ENCODE measurements around the gene RAC2.

RAC2 gene

DNA sequence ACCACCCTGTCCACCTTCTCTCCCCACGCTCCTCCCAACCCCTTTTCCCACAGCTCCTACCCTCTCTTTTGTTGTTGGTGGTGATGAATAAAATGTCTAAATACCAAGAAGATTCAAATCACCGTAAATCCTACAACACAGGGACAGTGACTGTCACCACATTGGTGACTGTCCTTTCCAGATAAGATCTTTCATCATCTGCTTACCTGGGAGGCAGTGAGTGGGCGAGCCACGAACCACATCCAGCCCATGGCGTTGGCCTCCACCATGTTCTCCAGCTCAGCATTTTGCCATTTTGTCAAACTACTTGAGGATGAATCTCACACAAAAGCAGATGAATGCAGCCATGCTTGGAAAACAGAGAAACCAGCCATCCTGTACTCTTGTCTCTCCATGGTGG is 31.6 kb upstream of the RAC2 start:
- no peak overlapping the region for H3K4me3 ChIP-seq (ENCODE audit: low read depth, low read length)
- no peaks in the 10 kb centered on the region for H3K27me3 ChIP-seq (ENCODE audit: insufficient read depth, low read length)
- H3K27ac ChIP-seq (ENCODE audit: low read depth, low read length), result no peak overlapping the region
- no peak overlapping the region for H2AFZ ChIP-seq (ENCODE audit: low read length, unreplicated experiment)
- H3K4me1 ChIP-seq (ENCODE audit: control insufficient read depth, insufficient read depth, low read length, unreplicated experiment), result peaks cover 4% of the 10 kb centered on the region
- H3K36me3 ChIP-seq (ENCODE audit: insufficient read depth, low read length), result no peaks in the 10 kb centered on the region
- no peaks in the 10 kb centered on the region for H3K79me2 ChIP-seq (ENCODE audit: control insufficient read depth, insufficient read depth, low read length, unreplicated experiment)

DNA sequence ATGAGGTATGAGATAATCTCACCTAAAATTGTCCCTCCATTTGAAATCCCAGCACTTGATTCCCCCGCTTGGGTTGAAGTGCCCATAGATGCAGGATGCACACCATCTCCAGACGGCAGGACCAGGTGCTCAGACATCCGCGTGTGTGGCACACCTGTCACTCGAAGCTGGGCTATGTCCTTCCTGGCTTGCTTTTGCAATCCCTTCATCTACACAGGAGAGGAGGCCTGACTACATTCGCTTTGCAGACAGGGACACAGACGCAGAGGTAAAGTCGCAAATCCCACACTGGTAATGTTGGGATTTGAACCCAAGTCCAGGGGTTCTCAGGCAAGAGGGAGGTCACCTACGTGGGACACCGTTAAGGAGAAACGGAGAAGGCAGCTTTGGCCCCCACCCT is 31.1 kb upstream of the RAC2 start:
- H3K79me2 ChIP-seq (ENCODE audit: control insufficient read depth, insufficient read depth, low read length, unreplicated experiment), result no peaks in the 10 kb centered on the region
- peaks cover 4% of the 10 kb centered on the region for H3K4me1 ChIP-seq (ENCODE audit: control insufficient read depth, insufficient read depth, low read length, unreplicated experiment)
- H3K36me3 ChIP-seq (ENCODE audit: insufficient read depth, low read length), result no peaks in the 10 kb centered on the region
- no peak overlapping the region for H3K4me3 ChIP-seq (ENCODE audit: low read depth, low read length)
- no peak overlapping the region for H3K27ac ChIP-seq (ENCODE audit: low read depth, low read length)
- no peak overlapping the region for H2AFZ ChIP-seq (ENCODE audit: low read length, unreplicated experiment)
- H3K27me3 ChIP-seq (ENCODE audit: insufficient read depth, low read length), result no peaks in the 10 kb centered on the region

DNA sequence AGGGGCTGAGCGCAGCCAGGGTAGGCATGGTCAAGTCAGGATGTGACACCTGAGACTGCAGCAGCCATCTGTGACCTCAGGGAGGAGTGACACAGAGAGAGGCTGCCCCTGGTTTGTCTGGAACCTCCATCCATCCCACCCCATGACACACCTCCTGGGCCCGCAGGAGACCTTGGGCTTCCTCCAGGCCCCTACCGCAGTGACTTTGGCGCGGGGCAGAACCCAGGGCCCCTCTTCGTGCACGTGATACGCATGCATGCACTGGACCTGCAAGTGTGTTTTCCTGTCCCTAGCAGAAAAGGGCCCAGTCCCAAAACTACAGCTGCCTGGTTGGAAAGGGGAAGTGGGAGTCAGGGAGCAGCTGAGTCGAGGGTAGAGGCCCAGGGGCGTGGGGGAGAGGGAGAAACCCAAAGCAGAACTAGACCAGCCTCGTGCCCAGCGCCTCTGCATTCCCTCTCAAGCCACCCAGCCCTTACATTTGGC is 30.4 kb upstream of the RAC2 start:
- no peaks in the 10 kb centered on the region for H3K36me3 ChIP-seq (ENCODE audit: insufficient read depth, low read length)
- H2AFZ ChIP-seq (ENCODE audit: low read length, unreplicated experiment), result no peak overlapping the region
- no peak overlapping the region for H3K27ac ChIP-seq (ENCODE audit: low read depth, low read length)
- peaks cover 4% of the 10 kb centered on the region for H3K4me1 ChIP-seq (ENCODE audit: control insufficient read depth, insufficient read depth, low read length, unreplicated experiment)
- H3K4me3 ChIP-seq (ENCODE audit: low read depth, low read length), result no peak overlapping the region
- no peaks in the 10 kb centered on the region for H3K79me2 ChIP-seq (ENCODE audit: control insufficient read depth, insufficient read depth, low read length, unreplicated experiment)
- H3K27me3 ChIP-seq (ENCODE audit: insufficient read depth, low read length), result no peaks in the 10 kb centered on the region

DNA sequence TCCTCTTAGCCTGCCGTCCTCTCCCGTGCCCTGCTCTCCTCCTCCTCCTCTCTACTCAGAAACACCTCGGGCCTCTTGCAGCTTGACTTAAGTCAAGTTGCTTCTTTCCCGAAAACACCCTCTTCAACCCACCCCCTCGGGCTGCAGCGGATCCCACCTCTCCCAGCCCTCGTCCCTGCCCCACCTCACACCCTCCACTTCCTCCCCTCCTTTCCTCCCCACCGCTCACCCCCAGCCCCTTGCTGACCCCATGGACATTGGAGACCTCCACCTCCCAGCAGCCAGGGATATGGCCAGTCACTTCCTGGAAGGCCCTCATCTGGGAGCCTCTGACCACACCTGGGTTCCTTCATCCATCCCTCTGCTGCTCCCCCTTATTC is 29.8 kb upstream of the RAC2 start:
- peaks cover 4% of the 10 kb centered on the region for H3K4me1 ChIP-seq (ENCODE audit: control insufficient read depth, insufficient read depth, low read length, unreplicated experiment)
- no peak overlapping the region for H3K4me3 ChIP-seq (ENCODE audit: low read depth, low read length)
- no peaks in the 10 kb centered on the region for H3K36me3 ChIP-seq (ENCODE audit: insufficient read depth, low read length)
- H3K79me2 ChIP-seq (ENCODE audit: control insufficient read depth, insufficient read depth, low read length, unreplicated experiment), result no peaks in the 10 kb centered on the region
- H2AFZ ChIP-seq (ENCODE audit: low read length, unreplicated experiment), result no peak overlapping the region
- H3K27ac ChIP-seq (ENCODE audit: low read depth, low read length), result no peak overlapping the region
- no peaks in the 10 kb centered on the region for H3K27me3 ChIP-seq (ENCODE audit: insufficient read depth, low read length)

DNA sequence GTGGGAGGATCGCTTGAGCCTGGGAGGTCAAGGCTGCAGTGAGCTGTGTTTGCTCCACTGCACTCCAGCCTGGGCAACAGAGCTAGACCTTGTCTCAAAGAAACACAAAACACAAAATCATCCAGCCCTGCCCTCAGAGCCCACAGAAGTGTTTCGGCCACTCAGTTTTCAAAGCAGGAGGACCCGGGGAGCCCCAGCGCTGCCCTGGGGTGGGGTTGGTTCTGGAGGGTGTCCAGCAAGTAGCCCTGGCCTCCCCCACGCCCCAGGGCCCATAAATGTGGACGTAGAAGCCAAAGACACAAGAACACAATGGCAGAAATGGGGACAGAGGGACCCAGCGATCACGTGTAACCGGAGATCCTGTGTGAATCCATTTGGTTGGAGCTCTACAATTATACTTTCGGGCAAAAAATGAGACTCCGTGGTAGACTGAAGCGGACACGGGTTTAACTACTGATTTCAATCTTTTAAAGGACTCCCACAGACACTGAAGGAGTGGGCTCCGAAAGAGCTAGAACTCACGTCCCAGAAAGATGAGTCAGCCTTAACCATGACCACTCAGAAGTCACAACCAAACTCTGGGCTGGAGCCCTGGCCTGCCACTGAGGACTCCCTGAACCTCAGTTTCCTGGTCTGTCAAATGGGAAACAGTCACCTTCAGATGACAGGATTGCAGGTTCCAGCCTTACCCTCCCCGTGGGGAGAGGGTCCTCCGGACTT is 29.2 kb upstream of the RAC2 start:
- no peak overlapping the region for H2AFZ ChIP-seq (ENCODE audit: low read length, unreplicated experiment)
- no peaks in the 10 kb centered on the region for H3K79me2 ChIP-seq (ENCODE audit: control insufficient read depth, insufficient read depth, low read length, unreplicated experiment)
- H3K4me1 ChIP-seq (ENCODE audit: control insufficient read depth, insufficient read depth, low read length, unreplicated experiment), result peaks cover 4% of the 10 kb centered on the region
- H3K27me3 ChIP-seq (ENCODE audit: insufficient read depth, low read length), result no peaks in the 10 kb centered on the region
- peak overlapping the region; percentile 54 for H3K27ac ChIP-seq (ENCODE audit: low read depth, low read length)
- H3K36me3 ChIP-seq (ENCODE audit: insufficient read depth, low read length), result no peaks in the 10 kb centered on the region
- H3K4me3 ChIP-seq (ENCODE audit: low read depth, low read length), result no peak overlapping the region

DNA sequence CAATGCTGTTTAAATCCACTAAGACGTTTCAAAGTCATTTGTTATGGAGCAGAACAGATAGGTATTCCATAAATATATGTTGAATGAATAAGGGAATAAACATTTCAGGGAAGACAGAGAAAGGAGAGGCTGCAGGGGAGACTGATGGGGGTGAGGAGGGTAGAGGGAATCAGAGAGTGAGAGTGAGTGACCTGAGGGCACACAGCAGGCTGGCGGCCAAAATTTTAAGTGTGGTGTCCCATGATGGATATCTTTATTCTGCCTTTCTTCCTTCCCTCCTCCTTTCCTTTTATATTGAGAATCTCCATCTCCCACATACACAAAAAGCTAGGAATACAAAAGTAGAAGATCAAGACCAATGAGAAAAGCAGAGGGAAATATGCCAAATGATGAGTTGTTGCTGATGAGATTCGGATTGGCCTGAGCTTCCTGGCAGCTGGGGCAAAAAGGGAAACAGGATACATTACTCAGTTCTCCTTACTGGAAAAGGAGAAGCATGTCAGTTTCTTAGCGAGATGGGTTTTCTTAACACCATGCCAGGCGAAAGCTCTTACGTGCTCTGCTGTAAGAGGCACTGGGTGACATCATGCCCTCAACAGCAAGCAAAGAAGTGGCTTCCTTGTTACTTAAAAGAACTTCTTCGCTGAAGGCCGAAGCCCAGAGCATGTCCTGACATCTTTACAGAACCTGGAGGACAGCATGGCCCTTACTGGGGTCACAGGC is 27.0 kb upstream of the RAC2 start:
- Histone ChIP-seq H3K27ac (ENCODE audit: low read depth, low read length) (no peak overlapping the region; the same call in 1 of the 2 replicates), H2AFZ (ENCODE audit: low read length, unreplicated experiment) (no peak overlapping the region), H3K4me3 (ENCODE audit: low read depth, low read length) (no peak overlapping the region), H3K27me3 (ENCODE audit: insufficient read depth, low read length) (no peaks in the 10 kb centered on the region), H3K79me2 (ENCODE audit: control insufficient read depth, insufficient read depth, low read length, unreplicated experiment) (no peaks in the 10 kb centered on the region), H3K4me1 (ENCODE audit: control insufficient read depth, insufficient read depth, low read length, unreplicated experiment) (peaks cover 14% of the 10 kb centered on the region), H3K36me3 (ENCODE audit: insufficient read depth, low read length) (no peaks in the 10 kb centered on the region)

DNA sequence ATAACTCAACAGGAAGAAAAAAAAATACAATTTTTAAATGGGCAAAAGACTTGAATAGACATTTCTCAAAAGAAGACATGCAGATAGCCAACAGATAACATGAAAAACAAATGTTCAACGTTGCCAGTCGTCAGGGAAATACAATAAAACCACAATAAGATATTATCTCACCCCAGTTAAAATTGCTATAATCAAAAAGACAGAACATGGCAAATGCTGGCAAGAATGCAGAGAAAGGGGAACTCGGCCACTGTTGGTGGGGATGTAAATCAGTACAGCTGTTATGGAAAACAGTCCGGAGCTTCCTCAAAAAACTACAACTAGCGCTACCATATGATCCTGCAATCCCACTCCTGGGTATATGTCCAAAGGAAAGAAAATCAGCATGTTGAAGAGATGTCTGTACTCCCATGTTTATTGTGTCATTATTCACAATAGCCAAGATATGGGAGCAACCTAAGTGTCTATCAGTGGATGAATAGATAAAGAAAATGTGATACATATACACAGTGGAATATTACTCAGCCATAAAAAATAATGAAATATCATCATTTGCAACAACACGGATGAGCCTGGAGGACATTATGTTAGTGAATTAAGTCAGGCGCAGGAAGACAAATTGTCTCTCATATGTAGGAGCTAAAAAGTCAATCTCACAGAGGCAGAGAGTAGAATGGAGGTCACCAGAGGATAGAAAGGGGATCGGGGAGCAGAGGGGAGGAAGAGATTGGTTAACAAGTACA is 26.0 kb upstream of the RAC2 start:
- Histone ChIP-seq H3K27me3 (ENCODE audit: insufficient read depth, low read length) (no peaks in the 10 kb centered on the region), H2AFZ (ENCODE audit: low read length, unreplicated experiment) (no peak overlapping the region), H3K4me3 (ENCODE audit: low read depth, low read length) (no peak overlapping the region), H3K36me3 (ENCODE audit: insufficient read depth, low read length) (no peaks in the 10 kb centered on the region), H3K4me1 (ENCODE audit: control insufficient read depth, insufficient read depth, low read length, unreplicated experiment) (peaks cover 14% of the 10 kb centered on the region), H3K79me2 (ENCODE audit: control insufficient read depth, insufficient read depth, low read length, unreplicated experiment) (no peaks in the 10 kb centered on the region), H3K27ac (ENCODE audit: low read depth, low read length) (no peak overlapping the region)

DNA sequence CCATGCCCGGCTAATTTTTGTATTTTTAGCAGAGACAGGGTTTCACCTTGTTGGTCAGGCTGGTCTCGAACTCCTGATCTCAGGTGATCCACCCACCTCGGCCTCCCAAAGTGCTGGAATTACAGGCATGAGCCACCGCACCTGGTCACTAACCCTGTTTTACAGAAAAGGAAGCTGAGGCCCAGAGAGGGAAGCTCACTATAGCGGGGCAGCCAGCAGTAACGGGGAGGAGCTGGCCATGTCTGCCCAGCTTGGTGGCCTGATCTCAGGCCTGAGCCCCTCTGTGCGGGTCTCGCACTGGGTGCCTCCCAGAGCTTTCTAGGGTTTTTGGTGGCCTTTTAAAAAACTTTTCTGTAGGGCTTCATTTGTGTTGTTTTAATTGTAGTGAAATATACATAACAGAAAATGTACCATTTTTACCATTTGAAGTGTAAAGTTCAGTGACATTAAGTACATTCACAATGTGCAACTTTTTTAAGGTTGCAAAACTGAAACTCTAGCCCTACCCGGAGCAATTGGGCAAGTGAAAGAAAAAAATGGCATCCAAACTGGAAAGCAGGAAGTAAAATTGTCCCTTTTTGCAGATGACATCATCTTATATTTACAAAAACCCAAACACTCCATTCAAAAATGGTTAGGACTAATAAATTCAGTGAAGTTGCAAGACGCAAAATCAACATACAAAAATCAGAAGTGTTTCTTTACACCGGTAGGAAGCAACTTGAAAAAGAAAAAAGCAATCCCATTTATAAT is 23.8 kb upstream of the RAC2 start:
- no peaks in the 10 kb centered on the region for H3K36me3 ChIP-seq (ENCODE audit: insufficient read depth, low read length)
- H3K27ac ChIP-seq (ENCODE audit: low read depth, low read length), result no peak overlapping the region
- peak overlapping the region; percentile 80; the same call in 1 of the 2 replicates for H3K4me3 ChIP-seq (ENCODE audit: low read depth, low read length)
- peaks cover 14% of the 10 kb centered on the region for H3K4me1 ChIP-seq (ENCODE audit: control insufficient read depth, insufficient read depth, low read length, unreplicated experiment)
- H3K27me3 ChIP-seq (ENCODE audit: insufficient read depth, low read length), result no peaks in the 10 kb centered on the region
- H2AFZ ChIP-seq (ENCODE audit: low read length, unreplicated experiment), result peak overlapping the region; percentile 38
- no peaks in the 10 kb centered on the region for H3K79me2 ChIP-seq (ENCODE audit: control insufficient read depth, insufficient read depth, low read length, unreplicated experiment)

DNA sequence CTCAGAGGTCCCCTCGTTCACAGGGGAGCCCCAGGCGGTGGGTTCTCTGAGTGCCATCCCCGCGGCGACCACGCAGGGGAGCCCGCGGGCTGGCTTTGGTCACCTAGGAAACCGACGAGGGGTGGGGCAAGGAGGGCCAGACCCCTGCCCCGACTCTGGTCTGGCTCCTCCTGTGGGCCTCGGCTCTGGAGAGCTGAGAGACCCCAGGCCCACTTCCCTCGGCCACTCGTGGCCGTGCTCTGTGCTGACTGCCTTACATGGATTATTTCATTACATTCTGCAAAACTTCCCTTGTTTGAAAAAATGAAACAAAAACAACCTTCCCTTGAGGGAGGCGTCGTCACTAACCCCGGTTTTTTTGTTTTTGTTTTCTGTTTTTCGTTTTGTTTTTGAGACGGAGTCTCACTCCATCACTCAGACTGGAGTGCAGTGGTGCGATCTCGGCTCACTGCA is 23.1 kb upstream of the RAC2 start:
- Histone ChIP-seq H3K4me3 (ENCODE audit: low read depth, low read length) (peak overlapping the region; percentile 80), H3K36me3 (ENCODE audit: insufficient read depth, low read length) (no peaks in the 10 kb centered on the region), H3K27ac (ENCODE audit: low read depth, low read length) (no peak overlapping the region; the same call in 1 of the 2 replicates), H2AFZ (ENCODE audit: low read length, unreplicated experiment) (peak overlapping the region; percentile 90), H3K79me2 (ENCODE audit: control insufficient read depth, insufficient read depth, low read length, unreplicated experiment) (no peaks in the 10 kb centered on the region), H3K4me1 (ENCODE audit: control insufficient read depth, insufficient read depth, low read length, unreplicated experiment) (peaks cover 14% of the 10 kb centered on the region), H3K27me3 (ENCODE audit: insufficient read depth, low read length) (no peaks in the 10 kb centered on the region)

DNA sequence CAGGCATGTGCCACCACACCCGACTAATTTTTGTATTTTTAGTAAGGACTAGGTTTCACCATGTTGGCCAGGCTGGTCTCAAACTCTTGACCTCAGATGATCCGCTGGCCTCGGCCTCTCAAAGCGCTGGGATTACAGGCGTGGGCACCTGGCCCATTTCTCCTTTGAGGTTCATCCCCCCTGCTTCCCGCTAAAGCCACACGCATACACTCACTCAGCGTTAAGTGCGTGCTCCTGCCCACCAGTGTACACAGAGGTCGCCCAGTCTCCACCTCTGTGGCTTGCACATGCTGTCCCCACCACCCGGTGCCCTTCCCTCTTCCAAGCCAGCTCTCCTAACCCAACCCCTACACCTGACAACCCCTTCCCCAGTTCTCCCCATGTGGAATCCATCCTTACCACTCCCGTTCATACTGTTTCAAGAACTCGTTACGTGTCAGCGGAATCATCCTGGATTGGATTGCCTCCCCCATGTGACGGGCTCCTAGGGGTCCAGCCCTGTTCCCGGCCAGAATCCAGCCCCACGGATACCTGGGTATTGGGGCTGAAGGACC is 22.6 kb upstream of the RAC2 start:
- Histone ChIP-seq H3K4me1 (ENCODE audit: control insufficient read depth, insufficient read depth, low read length, unreplicated experiment) (peaks cover 12% of the 10 kb centered on the region), H2AFZ (ENCODE audit: low read length, unreplicated experiment) (peak overlapping the region; percentile 90), H3K79me2 (ENCODE audit: control insufficient read depth, insufficient read depth, low read length, unreplicated experiment) (no peaks in the 10 kb centered on the region), H3K27ac (ENCODE audit: low read depth, low read length) (no peak overlapping the region), H3K4me3 (ENCODE audit: low read depth, low read length) (peak overlapping the region; percentile 80), H3K27me3 (ENCODE audit: insufficient read depth, low read length) (no peaks in the 10 kb centered on the region), H3K36me3 (ENCODE audit: insufficient read depth, low read length) (no peaks in the 10 kb centered on the region)
